ENCODE data around the gene CARMIL1.

DNA sequence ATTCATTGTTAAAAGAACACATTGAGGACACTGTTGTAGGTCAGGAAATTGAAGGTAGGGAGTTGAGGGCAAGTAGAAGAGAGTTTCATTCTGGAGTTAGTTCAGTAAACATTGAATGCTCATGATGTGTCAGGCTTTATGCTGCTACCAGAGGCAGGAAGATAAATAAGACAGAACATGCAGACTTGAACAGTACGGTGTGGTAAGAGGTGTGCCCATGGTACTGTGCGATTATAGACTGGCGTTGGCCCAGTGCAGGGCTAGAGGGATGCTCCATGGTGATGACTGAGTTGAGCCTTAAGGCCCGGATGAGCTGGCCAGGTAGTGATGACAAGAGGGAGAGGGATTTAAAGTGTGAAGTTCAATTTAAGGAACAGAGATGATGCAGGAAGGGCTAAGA, 50.8 kb downstream of the CARMIL1 start:
- TF ChIP-seq, protein P1, sequence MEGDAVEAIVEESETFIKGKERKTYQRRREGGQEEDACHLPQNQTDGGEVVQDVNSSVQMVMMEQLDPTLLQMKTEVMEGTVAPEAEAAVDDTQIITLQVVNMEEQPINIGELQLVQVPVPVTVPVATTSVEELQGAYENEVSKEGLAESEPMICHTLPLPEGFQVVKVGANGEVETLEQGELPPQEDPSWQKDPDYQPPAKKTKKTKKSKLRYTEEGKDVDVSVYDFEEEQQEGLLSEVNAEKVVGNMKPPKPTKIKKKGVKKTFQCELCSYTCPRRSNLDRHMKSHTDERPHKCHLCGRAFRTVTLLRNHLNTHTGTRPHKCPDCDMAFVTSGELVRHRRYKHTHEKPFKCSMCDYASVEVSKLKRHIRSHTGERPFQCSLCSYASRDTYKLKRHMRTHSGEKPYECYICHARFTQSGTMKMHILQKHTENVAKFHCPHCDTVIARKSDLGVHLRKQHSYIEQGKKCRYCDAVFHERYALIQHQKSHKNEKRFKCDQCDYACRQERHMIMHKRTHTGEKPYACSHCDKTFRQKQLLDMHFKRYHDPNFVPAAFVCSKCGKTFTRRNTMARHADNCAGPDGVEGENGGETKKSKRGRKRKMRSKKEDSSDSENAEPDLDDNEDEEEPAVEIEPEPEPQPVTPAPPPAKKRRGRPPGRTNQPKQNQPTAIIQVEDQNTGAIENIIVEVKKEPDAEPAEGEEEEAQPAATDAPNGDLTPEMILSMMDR (tag by site-specific recombination; IDR thresholded peaks at IDR 0.05): no peak
- TF ChIP-seq ZNF501 (tag by site-specific recombination; IDR thresholded peaks at IDR 0.05) (no peak), ZNF274 (IDR thresholded peaks at IDR 0.05; ENCODE audit: low read length) (no peak), ZNF274 (tag by site-specific recombination; IDR thresholded peaks at IDR 0.05; ENCODE audit: borderline replicate concordance) (no peak), TCF7L2 (IDR thresholded peaks at IDR 0.05; ENCODE audit: borderline replicate concordance, low read depth, low read length) (no peak), ZNF23 (tag by site-specific recombination; IDR thresholded peaks at IDR 0.05; ENCODE audit: borderline replicate concordance) (no peak), ZIC2 (tag by site-specific recombination; IDR thresholded peaks at IDR 0.05) (no peak), KLF1 (tag by site-specific recombination; IDR thresholded peaks at IDR 0.05) (no peak), ZNF391 (tag by site-specific recombination; IDR thresholded peaks at IDR 0.05; ENCODE audit: borderline replicate concordance, low read depth) (no peak), ZNF473 (tag by site-specific recombination; IDR thresholded peaks at IDR 0.05) (no peak), ZNF510 (tag by site-specific recombination; IDR thresholded peaks at IDR 0.05; ENCODE audit: insufficient replicate concordance) (no peak)
- TF ChIP-seq, protein P2, sequence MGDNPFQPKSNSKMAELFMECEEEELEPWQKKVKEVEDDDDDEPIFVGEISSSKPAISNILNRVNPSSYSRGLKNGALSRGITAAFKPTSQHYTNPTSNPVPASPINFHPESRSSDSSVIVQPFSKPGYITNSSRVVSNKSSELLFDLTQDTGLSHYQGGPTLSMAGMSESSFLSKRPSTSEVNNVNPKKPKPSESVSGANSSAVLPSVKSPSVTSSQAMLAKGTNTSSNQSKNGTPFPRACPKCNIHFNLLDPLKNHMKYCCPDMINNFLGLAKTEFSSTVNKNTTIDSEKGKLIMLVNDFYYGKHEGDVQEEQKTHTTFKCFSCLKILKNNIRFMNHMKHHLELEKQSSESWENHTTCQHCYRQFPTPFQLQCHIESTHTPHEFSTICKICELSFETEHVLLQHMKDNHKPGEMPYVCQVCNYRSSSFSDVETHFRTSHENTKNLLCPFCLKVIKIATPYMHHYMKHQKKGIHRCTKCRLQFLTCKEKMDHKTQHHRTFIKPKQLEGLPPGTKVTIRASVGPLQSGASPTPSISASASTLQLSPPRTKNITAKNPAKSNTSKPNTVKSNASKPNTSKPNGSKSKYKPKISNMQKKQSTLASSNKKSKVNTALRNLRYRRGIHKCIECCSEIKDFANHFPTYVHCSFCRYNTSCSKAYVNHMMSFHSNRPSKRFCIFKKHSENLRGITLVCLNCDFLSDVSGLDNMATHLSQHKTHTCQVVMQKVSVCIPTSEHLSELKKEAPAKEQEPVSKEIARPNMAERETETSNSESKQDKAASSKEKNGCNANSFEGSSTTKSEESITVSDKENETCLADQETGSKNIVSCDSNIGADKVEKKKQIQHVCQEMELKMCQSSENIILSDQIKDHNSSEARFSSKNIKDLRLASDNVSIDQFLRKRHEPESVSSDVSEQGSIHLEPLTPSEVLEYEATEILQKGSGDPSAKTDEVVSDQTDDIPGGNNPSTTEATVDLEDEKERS (tag by site-specific recombination; IDR thresholded peaks at IDR 0.05): no peak
- TF ChIP-seq, protein P3, sequence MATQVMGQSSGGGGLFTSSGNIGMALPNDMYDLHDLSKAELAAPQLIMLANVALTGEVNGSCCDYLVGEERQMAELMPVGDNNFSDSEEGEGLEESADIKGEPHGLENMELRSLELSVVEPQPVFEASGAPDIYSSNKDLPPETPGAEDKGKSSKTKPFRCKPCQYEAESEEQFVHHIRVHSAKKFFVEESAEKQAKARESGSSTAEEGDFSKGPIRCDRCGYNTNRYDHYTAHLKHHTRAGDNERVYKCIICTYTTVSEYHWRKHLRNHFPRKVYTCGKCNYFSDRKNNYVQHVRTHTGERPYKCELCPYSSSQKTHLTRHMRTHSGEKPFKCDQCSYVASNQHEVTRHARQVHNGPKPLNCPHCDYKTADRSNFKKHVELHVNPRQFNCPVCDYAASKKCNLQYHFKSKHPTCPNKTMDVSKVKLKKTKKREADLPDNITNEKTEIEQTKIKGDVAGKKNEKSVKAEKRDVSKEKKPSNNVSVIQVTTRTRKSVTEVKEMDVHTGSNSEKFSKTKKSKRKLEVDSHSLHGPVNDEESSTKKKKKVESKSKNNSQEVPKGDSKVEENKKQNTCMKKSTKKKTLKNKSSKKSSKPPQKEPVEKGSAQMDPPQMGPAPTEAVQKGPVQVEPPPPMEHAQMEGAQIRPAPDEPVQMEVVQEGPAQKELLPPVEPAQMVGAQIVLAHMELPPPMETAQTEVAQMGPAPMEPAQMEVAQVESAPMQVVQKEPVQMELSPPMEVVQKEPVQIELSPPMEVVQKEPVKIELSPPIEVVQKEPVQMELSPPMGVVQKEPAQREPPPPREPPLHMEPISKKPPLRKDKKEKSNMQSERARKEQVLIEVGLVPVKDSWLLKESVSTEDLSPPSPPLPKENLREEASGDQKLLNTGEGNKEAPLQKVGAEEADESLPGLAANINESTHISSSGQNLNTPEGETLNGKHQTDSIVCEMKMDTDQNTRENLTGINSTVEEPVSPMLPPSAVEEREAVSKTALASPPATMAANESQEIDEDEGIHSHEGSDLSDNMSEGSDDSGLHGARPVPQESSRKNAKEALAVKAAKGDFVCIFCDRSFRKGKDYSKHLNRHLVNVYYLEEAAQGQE (tag by site-specific recombination; IDR thresholded peaks at IDR 0.05): no peak
- TF ChIP-seq, protein P4, sequence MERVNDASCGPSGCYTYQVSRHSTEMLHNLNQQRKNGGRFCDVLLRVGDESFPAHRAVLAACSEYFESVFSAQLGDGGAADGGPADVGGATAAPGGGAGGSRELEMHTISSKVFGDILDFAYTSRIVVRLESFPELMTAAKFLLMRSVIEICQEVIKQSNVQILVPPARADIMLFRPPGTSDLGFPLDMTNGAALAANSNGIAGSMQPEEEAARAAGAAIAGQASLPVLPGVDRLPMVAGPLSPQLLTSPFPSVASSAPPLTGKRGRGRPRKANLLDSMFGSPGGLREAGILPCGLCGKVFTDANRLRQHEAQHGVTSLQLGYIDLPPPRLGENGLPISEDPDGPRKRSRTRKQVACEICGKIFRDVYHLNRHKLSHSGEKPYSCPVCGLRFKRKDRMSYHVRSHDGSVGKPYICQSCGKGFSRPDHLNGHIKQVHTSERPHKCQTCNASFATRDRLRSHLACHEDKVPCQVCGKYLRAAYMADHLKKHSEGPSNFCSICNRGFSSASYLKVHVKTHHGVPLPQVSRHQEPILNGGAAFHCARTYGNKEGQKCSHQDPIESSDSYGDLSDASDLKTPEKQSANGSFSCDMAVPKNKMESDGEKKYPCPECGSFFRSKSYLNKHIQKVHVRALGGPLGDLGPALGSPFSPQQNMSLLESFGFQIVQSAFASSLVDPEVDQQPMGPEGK (tag by site-specific recombination; IDR thresholded peaks at IDR 0.05): no peak
